A549 (cell line): ENCODE data around the gene XG. TPM values are rescaled to one million over a fixed set of nuclear protein-coding genes. Genes with fewer than 3 reads are reported as not detected.
"Not testable (repeated sequence)": the region's sequence is repeated elsewhere in the genome, so short reads cannot be mapped to it uniquely, and the experiment has no call there.

Experiments
- ATAC-seq, 2 experiments: fragments of 200-7000 bp in 1 of 2; fragments of >200 bp in 1 of 2; cut with Nextera tagmentation in 1 of 2; cut with Tn5 transposase in 1 of 2; 3 replicates each; pipeline versions ENCODE4 v1.8.0 to v1.9.1; 2018 to 2020; ENCODE audit warnings: mild to moderate bottlenecking in 1 of 2, moderate library complexity in 1 of 2
- CTCF ChIA-PET: fragments of 300-600 bp; sonication (Branson Sonifier 250); formaldehyde crosslinking; extraction: SDS; loops from one replicate; lab custom pipeline; 2021; ENCODE audit warnings: antibody characterized with exemption, inconsistent platforms; lab: Yijun Ruan, JAX
- POLR2A ChIA-PET: fragments of 350-600 bp; formaldehyde crosslinking; extraction: SDS; loops from one replicate; lab custom pipeline; 2021; ENCODE audit warnings: antibody characterized with exemption, inconsistent platforms; lab: Yijun Ruan, JAX
- DNase-seq, 2 experiments: peaks; one replicate each; pipeline versions ENCODE4 v3.0.0 to v3.0.0-alpha.2; 2011 to 2016; ENCODE audit warnings: low read depth in 1 of 2, low spot score in 1 of 2
- FAIRE-seq: peaks from 2 replicates; lab custom pipeline; 2011; peaks lifted over from hg19 to GRCh38; lab: Jason Lieb, UNC
- H3K27ac ChIP-seq, 2 experiments: fragments of >200 bp; sonication (Bioruptor Twin); formaldehyde crosslinking; 3 replicates each; pipeline ENCODE4 v1.5.1; 2016 to 2017
- H3K4me1 ChIP-seq: fragments of >200 bp; sonication (Bioruptor Twin); formaldehyde crosslinking; 3 replicates; pipeline ENCODE4 v1.6.1; 2016
- H3K4me2 ChIP-seq: fragments of >200 bp; sonication (Bioruptor Twin); formaldehyde crosslinking; 3 replicates; pipeline ENCODE4 v1.6.1; 2016
- H3K4me3 ChIP-seq: fragments of >200 bp; sonication (Bioruptor Twin); formaldehyde crosslinking; 3 replicates; pipeline ENCODE4 v1.5.1; 2016
- H3K9me3 ChIP-seq: fragments of >200 bp; sonication (Bioruptor Twin); formaldehyde crosslinking; 3 replicates; pipeline ENCODE4 v1.6.1; 2016
- BHLHE40 ChIP-seq: IDR thresholded peaks from 2 replicates; pipeline ENCODE4 v1.6.1; 2012; ENCODE audit warnings: low read depth, low read length, inconsistent platforms
- CHD2 ChIP-seq: fragments of 150-350 bp; IDR thresholded peaks from 2 replicates; pipeline ENCODE4 v1.6.1; 2014; ENCODE audit warnings: low read length; ENCODE audit not compliant: partially characterized antibody
- EHMT2 ChIP-seq: fragments of 200-600 bp; sonication (generic); IDR thresholded peaks from 2 replicates; pipeline ENCODE4 v1.6.1; 2016; ENCODE audit warnings: antibody characterized with exemption, low read depth, mild to moderate bottlenecking, moderate library complexity
- ESRRA ChIP-seq: fragments of 150-350 bp; IDR thresholded peaks from 2 replicates; pipeline ENCODE4 v1.6.1; 2014; ENCODE audit warnings: mild to moderate bottlenecking, low read length, borderline replicate concordance
- FOXS1 ChIP-seq: fragments of 250-450 bp; sonication (Bioruptor Pico); IDR thresholded peaks from 2 replicates; pipeline ENCODE4 v1.5.0; 2020; ENCODE audit warnings: mild to moderate bottlenecking, moderate library complexity
- HMGXB4 ChIP-seq: fragments of 250-450 bp; sonication (Bioruptor Pico); IDR thresholded peaks from 2 replicates; pipeline ENCODE4 v1.5.0; 2021; ENCODE audit warnings: mild to moderate bottlenecking, moderate library complexity, borderline replicate concordance
- HOXB13 ChIP-seq: fragments of 250-450 bp; sonication (Bioruptor Pico); IDR thresholded peaks from 2 replicates; pipeline ENCODE4 v1.5.0; 2020; ENCODE audit warnings: low read depth, mild to moderate bottlenecking, moderate library complexity
- HOXB5 ChIP-seq: fragments of 250-450 bp; sonication (Bioruptor Pico); IDR thresholded peaks from 2 replicates; pipeline ENCODE4 v1.5.0; 2020; ENCODE audit warnings: mild to moderate bottlenecking, moderate library complexity
- JUN ChIP-seq, 2 experiments: fragments of >200 bp; sonication (Bioruptor Twin); formaldehyde crosslinking; IDR thresholded peaks; 2 replicates in 1 of 2; 3 replicates in 1 of 2; pipeline ENCODE4 v1.6.1; 2016 to 2017
- KDM1A ChIP-seq: fragments of 200-600 bp; sonication (generic); IDR thresholded peaks from 2 replicates; pipeline ENCODE4 v1.6.1; 2016; ENCODE audit warnings: low read depth, mild to moderate bottlenecking
- NPAS2 ChIP-seq: fragments of 250-450 bp; sonication (Bioruptor Pico); IDR thresholded peaks from 2 replicates; pipeline ENCODE4 v1.8.0; 2022; ENCODE audit warnings: mild to moderate bottlenecking, moderate library complexity, borderline replicate concordance
- NR3C1 ChIP-seq: fragments of >200 bp; sonication (Bioruptor Twin); formaldehyde crosslinking; IDR thresholded peaks from 3 replicates; pipeline ENCODE4 v1.6.1; 2017
- PHF8 ChIP-seq: fragments of 200-600 bp; sonication (generic); IDR thresholded peaks from 2 replicates; pipeline ENCODE4 v1.6.1; 2016; ENCODE audit warnings: low read depth, mild to moderate bottlenecking, antibody characterized with exemption, moderate library complexity, borderline replicate concordance
- POLR2AphosphoS2 ChIP-seq: conservative IDR thresholded peaks from 2 replicates; pipeline ENCODE4 v1.6.1; 2012; ENCODE audit warnings: low read length, improper control_type of control experiment, inconsistent platforms
- RARB ChIP-seq: fragments of 250-450 bp; sonication (Bioruptor Pico); IDR thresholded peaks from 2 replicates; pipeline ENCODE4 v1.8.0; 2021; ENCODE audit warnings: mild to moderate bottlenecking, moderate library complexity
- RCOR1 ChIP-seq: fragments of 150-350 bp; IDR thresholded peaks from 2 replicates; pipeline ENCODE4 v1.6.1; 2014; ENCODE audit warnings: antibody characterized with exemption, low read length, low read depth
- REST ChIP-seq: fragments of 200-600 bp; sonication (generic); IDR thresholded peaks from 2 replicates; pipeline ENCODE4 v1.6.1; 2016; ENCODE audit warnings: antibody characterized with exemption, mild to moderate bottlenecking, moderate library complexity
- RFX5 ChIP-seq: fragments of 450-650 bp; IDR thresholded peaks from 2 replicates; pipeline ENCODE4 v1.7.1; 2014; ENCODE audit warnings: antibody characterized with exemption, mild to moderate bottlenecking, moderate library complexity
- TP53 ChIP-seq: fragments of 250-450 bp; sonication (Bioruptor Pico); IDR thresholded peaks from 2 replicates; pipeline ENCODE4 v1.5.0; 2021; ENCODE audit warnings: mild to moderate bottlenecking, moderate library complexity
- ZSCAN20 ChIP-seq: fragments of 250-450 bp; sonication (Bioruptor Pico); IDR thresholded peaks from 2 replicates; pipeline ENCODE4 v1.8.0; 2022; ENCODE audit warnings: mild to moderate bottlenecking, moderate library complexity
- WGBS: methylation state at CpG from one replicate; pipeline ENCODE4 v1.1.6; 2017; ENCODE audit errors: missing lambda C conversion rate; 5-methylcytosine and 5-hydroxymethylcytosine counted together
- polyA plus RNA-seq, 4 experiments: library from polyadenylated mRNA; depleted of rRNA in 3 of 4; stranded (reverse); fragments of >200 nt; fragmentation: RNase III in 1 of 4; extraction: RNeasy Plus Mini Kit Qiagen cat#74134 plus additional on column Dnase treatment in 1 of 4; gene quantifications; 2 replicates in 3 of 4; 3 replicates in 1 of 4; pipeline ENCODE4 v1.2.3, GENCODE V29; 2011 to 2017

Gene XG
- polyA plus RNA-seq, 2 of the 4 experiments (the other 2 are of a cell fraction), result 0.05 to 0.06 TPM

GRCh38 chrX:2799369-2799768, 47.5 kb downstream of the XG start:
- FAIRE-seq (no peak), DNase-seq (no peak), ATAC-seq (no peak)
- no peaks in the 10 kb centered on the region for H3K4me1 ChIP-seq
- H3K9me3 ChIP-seq, result no peaks in the 10 kb centered on the region
- no peak overlapping the region for H3K4me2 ChIP-seq
- CTCF ChIA-PET, result interaction anchor here (1.2 to 1.3 kb wide), 2 partner anchors 13 to 20 kb away, joined by 3 to 6 read pairs; no protein-coding TSS in a partner anchor
- WGBS, result 80% methylated on average over 4 of the region's 4 CpGs
- POLR2A ChIA-PET, result no interaction called here
- no peak overlapping the region for H3K27ac ChIP-seq
- H3K4me3 ChIP-seq, result no peak overlapping the region
- no peak for TF ChIP-seq RARB (CRISPR knock-in tag)

GRCh38 chrX:2799980-2800379, 48.1 kb downstream of the XG start:
- H3K4me3 ChIP-seq, H3K9me3 ChIP-seq, H3K4me2 ChIP-seq, H3K27ac ChIP-seq, DNase-seq, POLR2A ChIA-PET, ATAC-seq, H3K4me1 ChIP-seq: not testable (repeated sequence)
- WGBS, result 94% methylated on average over 5 of the region's 5 CpGs
- CTCF ChIA-PET, result interaction anchor here (1.2 to 1.3 kb wide), 2 partner anchors 13 to 19 kb away, joined by 3 to 6 read pairs; no protein-coding TSS in a partner anchor
- FAIRE-seq, result peak; percentile 18

- Histone ChIP-seq H3K27ac (no peak overlapping the region), H3K4me3 (no peak overlapping the region), H3K9me3 (no peaks in the 10 kb centered on the region), H3K4me1 (peaks cover 4% of the 10 kb centered on the region; the same call in 1 of the 3 replicates), H3K4me2 (no peak overlapping the region)
- ChIA-PET POLR2A (no interaction called here), CTCF (no interaction called here)
- 89% methylated on average over 4 of the region's 4 CpGs for WGBS
- TF ChIP-seq RCOR1 (no peak), JUN (IDR thresholded peaks at IDR 0.05) (no peak), NR3C1 (no peak), NPAS2 (no peak), CHD2 (no peak), PHF8 (no peak), RFX5 (no peak), BHLHE40 (no peak), ESRRA (no peak), HMGXB4 (CRISPR knock-in tag) (no peak), TP53 (CRISPR knock-in tag) (no peak), KDM1A (no peak), HOXB13 (no peak), HOXB5 (CRISPR knock-in tag) (no peak), ZSCAN20 (CRISPR knock-in tag) (no peak), FOXS1 (CRISPR knock-in tag) (no peak), POLR2AphosphoS2 (no peak), REST (no peak), RARB (CRISPR knock-in tag) (no peak), EHMT2 (no peak)
- no peak for FAIRE-seq
- DNase-seq, result no peak
- ATAC-seq, result no peak
Observed at GRCh38 chrX:2801223-2801622, 49.4 kb downstream of the XG start.

GRCh38 chrX:2802376-2803090, 50.7 kb downstream of the XG start:
- FAIRE-seq, result peak; percentile 94
- POLR2A ChIA-PET, result not testable (repeated sequence)
- 71% methylated on average over 17 of the region's 18 CpGs for WGBS

GRCh38 chrX:2803486-2803885, 51.6 kb downstream of the XG start:
- FAIRE-seq, POLR2A ChIA-PET, ATAC-seq: not testable (repeated sequence)

More at GRCh38 chrX:2802376-2803090, 50.7 kb downstream of the XG start:
- CTCF ChIA-PET, ATAC-seq, H3K4me2 ChIP-seq, H3K4me3 ChIP-seq, H3K4me1 ChIP-seq, H3K9me3 ChIP-seq, H3K27ac ChIP-seq, DNase-seq: not testable (repeated sequence)

More at GRCh38 chrX:2803486-2803885, 51.6 kb downstream of the XG start:
- H3K27ac ChIP-seq, H3K4me1 ChIP-seq, DNase-seq, CTCF ChIA-PET, H3K9me3 ChIP-seq, H3K4me2 ChIP-seq, H3K4me3 ChIP-seq: not testable (repeated sequence)
- WGBS, result 85% methylated on average over 8 of the region's 8 CpGs
